NK-92 (cell line): Measurements from ENCODE around the gene IRS1.
A peak's percentile ranks its signal among the peaks of the same experiment; 100 is the strongest.

Source experiments
- DNase-seq: peaks from one replicate; lab custom pipeline; 2025; ENCODE audit not compliant: unreplicated experiment; lab: John Stamatoyannopoulos, UW

The IRS1 gene

GRCh38 chr2:226818930-226819329, 19.3 kb upstream of the IRS1 start:
- no peak for DNase-seq

- DNase-seq: no peak
Measured at GRCh38 chr2:226813148-226813701, 13.6 kb upstream of the IRS1 start.

GRCh38 chr2:226803410-226803809, 3.8 kb upstream of the IRS1 start:
- no peak for DNase-seq

GRCh38 chr2:226802573-226802972, 3.0 kb upstream of the IRS1 start:
- DNase-seq: no peak

DNA sequence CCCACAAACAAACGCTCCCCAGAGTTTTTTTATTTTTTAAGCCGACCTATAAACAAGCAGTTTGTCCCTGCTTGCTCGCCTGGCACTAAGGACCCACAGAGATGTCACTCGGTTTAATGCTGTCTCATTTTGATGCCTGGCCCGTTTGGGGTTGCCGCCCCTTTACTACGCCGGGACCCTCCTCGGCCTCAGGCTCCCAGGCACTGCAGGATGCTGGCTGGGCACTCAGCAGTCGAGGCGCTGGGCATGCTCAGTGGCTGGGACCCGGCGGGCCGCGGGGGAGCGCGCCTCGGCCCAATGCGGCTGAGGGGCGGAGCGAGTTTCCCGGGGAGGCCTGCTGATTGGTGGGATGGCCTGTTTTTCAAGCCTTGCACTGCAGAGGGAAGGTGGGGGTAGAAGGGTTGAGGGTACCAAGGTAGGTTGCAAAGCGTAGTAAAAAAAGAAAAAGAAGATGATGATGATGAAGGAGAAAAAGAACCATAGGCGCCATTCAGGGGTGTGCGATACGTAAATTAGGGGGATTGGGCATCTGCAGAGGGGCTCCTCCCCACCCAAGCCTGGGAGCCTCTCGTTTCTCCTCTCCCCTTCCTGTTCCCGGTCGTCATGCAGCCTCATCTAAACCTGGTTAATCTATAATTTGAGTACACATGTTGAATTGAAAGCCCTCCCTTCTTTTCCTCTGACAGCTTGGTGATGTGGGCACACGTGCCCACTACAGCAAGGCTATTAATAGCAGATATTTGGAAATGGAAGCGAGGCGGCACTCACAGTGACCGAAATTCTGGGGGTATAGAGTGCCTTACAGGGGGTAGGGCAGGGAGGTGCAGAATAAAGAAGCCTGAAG, 1.5 kb upstream of the IRS1 start:
- DNase-seq: no peak

- no peak for DNase-seq
Measured at GRCh38 chr2:226799976-226800940, 638 bp upstream of the IRS1 start.

DNA sequence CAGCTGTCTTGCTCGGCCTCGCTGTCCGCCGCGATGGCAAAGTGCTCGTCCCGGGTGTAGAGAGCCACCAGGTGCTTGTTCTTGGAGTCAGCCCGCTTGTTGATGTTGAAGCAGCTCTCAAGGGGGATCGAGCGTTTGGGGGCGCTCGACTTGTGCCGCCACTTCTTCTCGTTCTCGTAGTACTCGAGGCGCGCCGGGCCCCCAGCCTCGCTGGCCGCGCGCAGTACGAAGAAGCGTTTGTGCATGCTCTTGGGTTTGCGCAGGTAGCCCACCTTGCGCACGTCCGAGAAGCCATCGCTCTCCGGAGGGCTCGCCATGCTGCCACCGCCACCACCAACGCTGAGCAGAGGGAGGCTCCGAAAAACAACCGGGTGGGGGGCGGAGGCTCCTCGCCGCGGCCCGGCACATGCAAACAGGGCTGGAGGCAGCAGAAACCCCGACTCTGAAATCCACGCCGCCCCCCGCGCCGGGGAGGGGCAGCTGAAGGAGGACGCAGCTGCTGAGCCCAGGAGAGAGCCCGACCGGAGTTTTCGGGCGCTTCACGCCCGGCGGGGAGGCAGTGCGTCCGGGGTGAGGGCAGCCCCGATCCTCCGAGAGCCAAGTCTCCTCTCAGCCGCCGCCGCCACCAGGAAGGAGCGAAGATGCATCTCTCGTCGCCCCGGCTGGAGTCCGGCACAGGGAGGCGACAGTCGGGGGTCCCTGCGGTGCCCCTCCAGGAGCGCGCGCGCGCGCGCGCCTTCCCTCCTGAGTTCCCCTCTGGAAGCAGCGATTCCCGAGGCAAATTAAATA, 1.0 kb downstream of the IRS1 start:
- DNase-seq: no peak

DNA sequence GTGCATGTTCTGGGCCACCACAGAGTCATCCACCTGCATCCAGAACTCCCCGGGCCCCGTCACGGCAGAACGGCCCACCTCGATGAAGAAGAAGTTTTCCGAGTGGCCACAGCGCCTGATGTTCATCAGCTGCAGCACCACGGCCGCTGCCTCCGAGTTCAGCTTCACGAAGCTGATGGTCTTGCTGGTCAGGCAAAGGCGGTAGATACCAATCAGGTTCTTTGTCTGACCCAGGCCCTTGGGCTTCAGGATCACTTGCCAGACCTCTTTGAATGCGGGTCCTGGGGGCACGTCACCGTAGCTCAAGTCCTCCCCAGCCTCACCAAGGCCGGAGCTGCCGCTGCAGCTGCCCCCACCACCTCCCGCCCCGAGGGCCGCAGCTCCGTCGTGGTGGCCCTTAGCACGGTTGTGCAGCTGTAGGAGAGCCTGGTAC, 1.6 kb downstream of the IRS1 start:
- DNase-seq: no peak

DNA sequence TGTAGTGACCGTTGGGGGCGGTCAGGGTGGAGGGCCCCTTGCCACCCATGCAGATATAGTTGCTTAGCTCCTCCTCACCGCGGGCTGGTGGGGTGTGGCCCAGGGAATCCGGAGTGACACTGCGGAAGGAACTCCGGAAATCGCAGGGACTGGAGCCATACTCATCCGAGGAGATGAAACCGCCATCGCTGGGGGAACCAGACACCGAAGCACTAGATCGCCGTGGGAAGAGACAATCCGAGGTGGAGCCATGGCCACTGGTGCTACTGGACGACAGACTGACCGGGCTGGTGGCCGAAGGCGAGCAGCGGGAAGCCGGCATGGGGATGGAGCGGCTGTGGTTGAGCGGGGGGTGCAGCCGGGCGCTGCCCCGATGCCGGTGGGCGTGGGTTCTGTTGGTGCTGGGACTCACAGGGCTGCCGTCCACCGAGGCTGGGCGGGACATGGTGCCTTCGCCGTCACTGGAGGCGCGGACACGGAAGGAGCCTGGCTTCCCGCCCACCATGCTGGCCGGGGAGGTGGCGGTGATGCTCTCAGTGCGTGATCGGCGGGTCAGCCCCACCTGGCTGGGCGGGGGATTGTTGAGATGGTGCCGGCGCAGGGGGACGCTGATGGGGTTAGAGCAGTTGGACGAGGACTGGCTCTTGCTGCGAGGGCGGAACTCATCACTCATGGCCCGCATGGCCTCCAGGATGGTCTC, 2.2 kb downstream of the IRS1 start:
- DNase-seq: no peak

- no peak for DNase-seq
Measured at GRCh38 chr2:226796840-226797288, 2.8 kb downstream of the IRS1 start.

- DNase-seq: no peak
Measured at GRCh38 chr2:226796012-226796839, 3.4 kb downstream of the IRS1 start.

DNA sequence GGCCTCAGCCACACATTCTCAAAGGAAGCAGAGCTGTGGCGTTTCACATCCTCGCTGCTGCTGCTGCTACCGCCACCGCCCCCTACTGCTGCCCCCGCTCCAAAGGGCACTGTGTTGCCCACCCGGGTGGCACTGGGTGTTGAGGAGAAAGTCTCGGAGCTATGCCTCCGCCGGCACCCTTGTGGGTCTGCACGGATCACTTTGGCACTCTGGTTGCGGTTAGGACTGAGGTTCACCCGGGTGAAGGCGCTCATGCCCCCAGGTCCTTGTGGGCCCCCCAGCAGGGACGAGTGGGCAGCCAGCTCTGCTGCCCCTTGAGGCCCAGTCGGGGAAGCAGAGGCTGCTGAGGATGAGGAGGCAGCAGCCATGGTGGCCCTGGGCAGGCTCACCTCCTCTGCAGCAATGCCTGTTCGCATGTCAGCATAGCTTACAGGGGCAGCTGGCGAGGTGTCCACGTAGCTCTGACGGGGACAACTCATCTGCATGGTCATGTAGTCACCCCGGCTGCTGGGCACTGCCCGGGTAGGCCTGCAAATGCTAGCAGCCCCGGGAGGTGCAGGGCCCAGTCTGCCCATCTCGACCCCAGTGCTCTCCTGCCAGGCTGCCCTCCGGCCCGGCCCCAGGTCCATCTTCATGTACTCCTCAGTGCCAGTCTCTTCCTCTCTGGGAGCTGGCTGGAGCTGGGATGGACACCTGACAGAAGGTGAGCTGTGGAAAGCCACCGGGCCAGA, 4.2 kb downstream of the IRS1 start:
- no peak for DNase-seq

- DNase-seq: no peak
Measured at GRCh38 chr2:226794751-226795171, 4.9 kb downstream of the IRS1 start.

DNA sequence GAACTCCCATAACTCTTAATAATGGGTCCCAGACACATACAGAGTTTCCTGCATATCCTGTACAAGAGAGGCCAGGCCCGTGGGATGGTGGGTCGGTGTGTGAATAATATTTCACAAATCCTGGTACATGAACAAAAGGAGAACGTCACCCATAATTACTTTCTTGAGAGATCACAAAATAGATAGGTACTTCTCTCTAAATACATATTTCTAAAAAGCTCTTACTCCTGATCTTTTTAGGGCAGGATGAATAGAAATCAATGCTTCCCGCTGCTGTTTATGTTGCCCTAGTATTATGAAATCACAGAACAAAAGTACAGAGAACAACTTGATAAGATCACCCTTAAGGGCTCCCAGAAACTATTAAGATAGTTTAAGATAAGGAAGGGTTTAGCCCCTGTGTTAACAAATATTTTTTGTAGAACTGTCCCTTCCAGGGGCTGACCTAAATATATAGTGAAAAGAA, 5.4 kb downstream of the IRS1 start:
- no peak for DNase-seq

DNA sequence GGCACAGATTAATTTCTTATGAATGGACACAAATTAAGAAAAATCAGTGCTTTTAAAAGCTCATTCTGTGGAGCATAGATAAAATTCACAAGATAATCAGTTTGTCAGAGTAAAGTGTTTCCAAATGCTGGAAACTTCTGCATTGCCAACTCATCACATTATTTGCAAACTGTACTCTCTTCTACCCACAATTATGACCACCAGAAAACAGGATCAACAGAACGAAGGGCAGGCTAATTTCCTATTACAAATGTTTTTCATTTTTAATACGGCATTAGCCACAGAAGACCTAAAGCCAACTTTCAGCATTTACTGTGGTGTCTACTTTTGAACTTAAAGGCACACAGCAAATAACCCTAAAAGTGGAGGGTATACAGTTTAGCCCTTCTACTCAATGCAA, 6.0 kb downstream of the IRS1 start:
- no peak for DNase-seq

DNA sequence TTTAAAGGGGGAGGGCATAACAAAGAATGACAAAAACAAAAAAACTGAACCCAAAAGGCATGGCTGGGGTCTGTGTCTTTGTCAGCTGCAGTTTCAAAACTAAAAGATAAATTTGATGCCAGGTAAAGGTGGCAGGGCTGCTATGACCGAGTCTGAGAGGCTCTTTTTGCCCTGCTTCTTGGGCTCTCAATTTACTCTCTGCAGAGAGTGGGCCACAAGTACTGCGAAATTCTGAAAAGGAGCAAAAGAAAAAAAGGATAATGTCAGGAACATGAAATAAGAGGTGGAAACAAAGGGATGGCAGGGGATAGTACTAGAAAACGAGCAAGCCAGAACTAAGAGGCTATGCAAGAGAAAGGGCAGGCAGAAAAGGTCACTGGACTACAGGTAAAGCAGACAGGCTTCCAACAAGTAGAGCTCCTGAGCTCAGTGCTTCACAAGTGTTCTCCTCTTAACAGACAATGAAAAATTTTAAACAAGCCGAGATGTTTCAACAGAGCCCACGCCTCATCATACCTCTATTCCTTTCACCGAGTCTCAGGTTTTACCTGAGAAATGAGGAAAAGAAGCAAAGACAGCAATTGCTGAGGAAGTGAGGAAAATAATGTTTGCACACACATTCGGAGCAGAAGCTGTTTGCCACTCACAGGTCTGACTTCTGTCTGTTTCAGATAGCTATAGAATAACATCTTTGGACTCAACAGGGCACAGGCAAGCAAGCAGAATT, 7.3 kb downstream of the IRS1 start:
- no peak for DNase-seq

DNA sequence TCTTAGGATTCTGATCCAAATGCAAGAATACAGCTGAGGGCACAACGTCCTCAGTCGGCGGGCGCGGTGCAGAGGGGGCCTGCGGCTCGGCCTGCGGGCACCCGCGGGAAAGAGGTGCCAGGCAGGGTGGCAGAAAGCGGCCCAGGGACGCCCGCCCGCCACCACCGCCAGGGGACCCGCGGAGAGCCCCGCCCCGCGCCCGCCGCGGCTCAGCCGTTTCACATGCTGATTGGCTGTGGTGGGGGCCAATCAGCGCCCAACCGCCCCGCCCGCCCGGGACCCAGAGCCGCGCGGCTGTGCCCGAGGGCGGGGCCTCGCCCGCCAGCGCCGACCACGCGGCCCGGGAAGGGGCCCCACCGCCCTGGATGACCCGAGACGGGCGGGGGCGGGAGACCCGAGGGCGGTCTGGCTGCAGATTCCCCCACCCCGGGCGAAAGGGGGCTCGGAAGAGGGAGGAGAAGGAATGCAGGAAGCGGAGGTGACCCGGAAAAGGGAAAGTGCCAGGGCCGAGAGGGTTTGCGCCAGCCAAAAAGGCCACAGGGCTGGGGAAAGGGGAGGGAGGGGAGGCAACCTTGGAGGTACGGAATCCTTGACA, 8.0 kb downstream of the IRS1 start:
- peak; percentile 26 for DNase-seq
